ENCODE data around the gene TRIM72.
"Not testable (repeated sequence)": the region's sequence is repeated elsewhere in the genome, so short reads cannot be mapped to it uniquely, and the experiment has no call there.

Gene TRIM72

DNA sequence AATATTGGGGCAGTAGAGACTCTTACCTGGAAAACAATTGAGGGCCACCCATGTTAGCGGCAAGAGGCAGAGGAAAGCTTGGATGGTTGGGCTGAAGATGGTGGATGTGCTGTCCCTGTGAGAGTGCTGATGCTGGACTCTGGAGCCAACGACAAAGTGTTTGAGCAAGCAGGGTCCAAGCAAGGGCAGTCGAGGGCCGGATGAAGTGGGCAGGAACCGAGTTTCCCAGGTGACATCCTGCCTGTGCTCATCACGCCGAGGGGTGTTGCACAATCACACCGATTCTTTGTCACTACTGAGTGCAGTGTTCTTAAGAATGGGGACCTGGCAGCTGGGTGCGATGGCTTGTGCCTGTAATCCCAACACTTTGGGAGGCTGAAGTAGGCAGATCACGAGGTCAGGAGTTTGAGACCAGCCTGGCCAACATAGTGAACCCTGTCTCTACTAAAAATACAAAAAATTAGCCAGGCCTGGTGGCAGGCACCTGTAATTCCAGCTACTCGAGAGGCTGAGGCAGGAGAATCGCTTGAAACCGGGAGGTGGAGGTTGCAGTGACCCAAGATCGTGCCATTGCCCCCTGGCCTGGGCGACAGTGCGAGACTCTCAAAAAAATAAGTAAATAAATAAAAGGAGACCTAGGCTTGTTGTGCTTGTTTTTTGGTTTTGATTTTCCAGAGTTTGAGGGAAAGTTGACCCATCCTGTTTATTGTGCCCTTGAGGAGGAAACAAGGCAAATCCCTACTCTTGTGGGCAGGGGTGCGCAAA is 17.4 kb upstream of the TRIM72 start:
- Histone ChIP-seq H3K36me3 (replicated peaks; ENCODE audit: low read depth, low read length) (peaks cover 53% of the 10 kb centered on the region), H3K4me1 (ENCODE audit: low read length) (peaks cover 12% of the 10 kb centered on the region), H3K9ac (ENCODE audit: low read length) (no peak overlapping the region), H3K9me3 (ENCODE audit: insufficient read depth, low read length) (no peaks in the 10 kb centered on the region), H3K27ac (ENCODE audit: low read length) (no peak overlapping the region), H3K4me2 (ENCODE audit: low read length) (no peak overlapping the region), H4K20me1 (ENCODE audit: insufficient read depth, low read length) (peaks cover 70% of the 10 kb centered on the region), H2AFZ (ENCODE audit: low read depth, low read length) (no peak overlapping the region), H3K4me3 (ENCODE audit: low read length) (no peak overlapping the region), H3K79me2 (ENCODE audit: low read length) (peaks cover 18% of the 10 kb centered on the region; the same call in 1 of the 2 replicates), H3K27me3 (ENCODE audit: low read depth, low read length) (no peaks in the 10 kb centered on the region)
- TF ChIP-seq EZH2phosphoT487 (IDR thresholded peaks at IDR 0.05; ENCODE audit: low read depth), result no peak
- TF ChIP-seq CTCF (IDR thresholded peaks at IDR 0.05; ENCODE audit: low read depth, low read length), result no peak

- H4K20me1 ChIP-seq (ENCODE audit: insufficient read depth, low read length), result peaks cover 53% of the 10 kb centered on the region
- peaks cover 22% of the 10 kb centered on the region for H3K4me1 ChIP-seq (ENCODE audit: low read length)
- H2AFZ ChIP-seq (ENCODE audit: low read depth, low read length), result no peak overlapping the region
- peaks cover 5% of the 10 kb centered on the region; the same call in 1 of the 2 replicates for H3K79me2 ChIP-seq (ENCODE audit: low read length)
- no peaks in the 10 kb centered on the region for H3K27me3 ChIP-seq (ENCODE audit: low read depth, low read length)
- peaks cover 36% of the 10 kb centered on the region for H3K36me3 ChIP-seq (replicated peaks; ENCODE audit: low read depth, low read length)
- TF ChIP-seq EZH2phosphoT487 (IDR thresholded peaks at IDR 0.05; ENCODE audit: low read depth), result no peak
- TF ChIP-seq CTCF (IDR thresholded peaks at IDR 0.05; ENCODE audit: low read depth, low read length), result no peak
- no peak overlapping the region for H3K4me3 ChIP-seq (ENCODE audit: low read length)
- no peak overlapping the region for H3K27ac ChIP-seq (ENCODE audit: low read length)
- H3K4me2 ChIP-seq (ENCODE audit: low read length), result no peak overlapping the region
- no peaks in the 10 kb centered on the region for H3K9me3 ChIP-seq (ENCODE audit: insufficient read depth, low read length)
- H3K9ac ChIP-seq (ENCODE audit: low read length), result no peak overlapping the region
These were observed 15.6 kb upstream of the TRIM72 start for GRCh38 chr16:31198207-31198882.

DNA sequence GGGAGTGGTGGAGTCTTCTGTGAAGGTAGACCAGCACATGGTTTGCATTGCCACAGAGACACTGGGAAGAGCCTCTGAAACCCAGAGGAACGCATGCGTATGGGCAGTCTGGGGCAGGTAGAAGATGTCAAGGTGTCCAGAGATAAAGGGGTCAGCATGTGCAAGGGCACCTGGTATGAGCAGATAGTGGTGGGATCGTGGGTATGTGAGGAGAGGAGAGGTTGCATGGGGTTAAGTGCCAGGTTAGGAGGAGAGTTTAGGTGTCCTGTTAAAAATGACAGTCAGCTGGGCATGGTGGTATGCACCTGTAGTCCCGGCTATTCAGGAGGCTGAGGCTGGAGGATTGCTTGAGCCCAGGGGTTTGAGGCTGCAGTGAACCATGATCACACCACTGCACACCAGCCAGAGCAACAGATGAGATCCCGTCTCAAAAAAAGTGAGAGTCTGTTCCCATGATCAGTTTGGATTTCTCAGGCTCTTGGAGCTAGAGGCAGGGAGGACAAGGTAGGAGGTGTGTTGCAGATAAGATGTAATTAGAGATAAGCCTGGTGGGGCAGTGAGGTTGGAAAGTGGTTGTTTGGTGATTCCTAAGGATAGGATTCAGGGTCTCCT is 14.4 kb upstream of the TRIM72 start:
- TF ChIP-seq EZH2phosphoT487 (IDR thresholded peaks at IDR 0.05; ENCODE audit: low read depth), result no peak
- no peak for TF ChIP-seq CTCF (IDR thresholded peaks at IDR 0.05; ENCODE audit: low read depth, low read length)
- H3K79me2 ChIP-seq (ENCODE audit: low read length), result peaks cover 4% of the 10 kb centered on the region; the same call in 1 of the 2 replicates
- peaks cover 24% of the 10 kb centered on the region for H3K36me3 ChIP-seq (replicated peaks; ENCODE audit: low read depth, low read length)
- H3K9ac ChIP-seq (ENCODE audit: low read length), result no peak overlapping the region
- H3K27ac ChIP-seq (ENCODE audit: low read length), result no peak overlapping the region
- H3K4me2 ChIP-seq (ENCODE audit: low read length), result no peak overlapping the region
- peaks cover 42% of the 10 kb centered on the region for H4K20me1 ChIP-seq (ENCODE audit: insufficient read depth, low read length)
- no peak overlapping the region for H2AFZ ChIP-seq (ENCODE audit: low read depth, low read length)
- peaks cover 27% of the 10 kb centered on the region for H3K4me1 ChIP-seq (ENCODE audit: low read length)
- H3K27me3 ChIP-seq (ENCODE audit: low read depth, low read length), result no peaks in the 10 kb centered on the region
- H3K4me3 ChIP-seq (ENCODE audit: low read length), result no peak overlapping the region
- H3K9me3 ChIP-seq (ENCODE audit: insufficient read depth, low read length), result no peaks in the 10 kb centered on the region

GRCh38 chr16:31200111-31200510 is 13.8 kb upstream of the TRIM72 start:
- H2AFZ ChIP-seq (ENCODE audit: low read depth, low read length); H3K27me3 ChIP-seq (ENCODE audit: low read depth, low read length); H3K4me3 ChIP-seq (ENCODE audit: low read length); H3K79me2 ChIP-seq (ENCODE audit: low read length); H3K9ac ChIP-seq (ENCODE audit: low read length); H3K27ac ChIP-seq (ENCODE audit: low read length); H3K4me2 ChIP-seq (ENCODE audit: low read length); H3K9me3 ChIP-seq (ENCODE audit: insufficient read depth, low read length): not testable (repeated sequence)
- H4K20me1 ChIP-seq (ENCODE audit: insufficient read depth, low read length), result peaks cover 36% of the 10 kb centered on the region
- H3K36me3 ChIP-seq (replicated peaks; ENCODE audit: low read depth, low read length), result peaks cover 18% of the 10 kb centered on the region
- H3K4me1 ChIP-seq (ENCODE audit: low read length), result peaks cover 27% of the 10 kb centered on the region
